NCI-H1048 (cell line): ENCODE results near the gene FAM151B.
"Not testable (repeated sequence)": the region's sequence is repeated elsewhere in the genome, so short reads cannot be mapped to it uniquely, and the experiment has no call there.

Experiments used
- DNase-seq: peaks from one replicate; lab custom pipeline; 2025; lab: John Stamatoyannopoulos, UW

Gene FAM151B, protein sequence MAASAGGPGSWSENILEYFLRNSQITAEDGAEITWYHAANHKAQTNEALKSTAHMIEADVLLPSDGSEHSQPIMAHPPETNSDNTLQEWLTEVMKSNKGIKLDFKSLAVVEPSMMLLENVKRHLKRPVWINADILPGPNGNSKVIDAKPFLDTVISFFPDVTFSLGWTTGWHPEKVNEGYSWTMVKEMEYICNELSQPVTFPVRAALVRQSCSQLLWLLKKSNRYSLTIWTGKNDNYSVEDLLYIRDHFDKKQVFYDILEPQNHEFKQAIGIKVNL

DNA sequence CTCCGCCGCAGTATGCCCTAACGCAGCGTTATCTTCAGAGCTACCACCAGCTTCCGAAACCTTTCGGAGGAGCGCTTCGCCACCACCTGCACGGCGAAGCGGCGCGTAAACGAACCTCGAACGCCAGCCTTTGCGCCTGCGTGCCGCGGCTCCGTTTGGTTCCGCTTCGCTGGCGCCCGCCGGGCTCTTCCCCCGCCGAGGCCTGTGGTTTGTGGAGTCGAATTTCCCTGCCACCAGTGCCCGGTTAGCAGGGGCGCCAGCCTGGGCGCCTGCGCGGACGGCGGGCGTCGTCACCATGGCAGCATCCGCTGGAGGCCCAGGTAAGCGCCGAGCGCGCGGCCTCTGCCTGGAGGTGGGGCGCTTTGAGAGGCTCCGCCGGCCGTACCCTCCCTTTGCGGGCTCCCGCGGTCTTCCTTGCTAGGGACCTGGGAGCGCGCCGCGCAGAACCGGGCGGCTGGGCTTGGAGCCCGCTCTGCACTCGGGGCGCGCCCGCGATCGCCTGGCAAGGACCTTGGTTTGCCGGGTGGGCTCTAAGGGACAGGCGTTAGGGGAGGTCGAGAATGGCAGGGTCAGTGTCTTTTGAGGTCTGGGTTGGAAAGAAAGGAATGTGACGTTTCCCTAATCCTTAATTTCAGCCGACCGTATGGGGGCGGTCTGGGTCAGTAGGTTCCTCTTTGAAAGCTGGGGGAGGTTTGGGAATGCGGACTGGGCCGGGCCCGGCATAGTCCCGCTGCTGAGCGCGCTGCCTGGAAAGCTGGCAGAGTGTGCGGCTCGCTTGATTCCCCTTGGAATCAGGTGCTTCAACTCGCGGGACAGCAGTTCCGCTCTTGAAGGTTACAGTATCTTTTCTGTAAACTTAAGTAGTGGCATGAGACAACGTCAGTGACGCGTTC is at the start of gene FAM151B:
TSS of gene FAM151B (plus strand) at position 272 of the 893 bp plus-strand sequence. CDS start at position 296, 24 bp downstream.
- DNase-seq = peak; percentile 89

DNA sequence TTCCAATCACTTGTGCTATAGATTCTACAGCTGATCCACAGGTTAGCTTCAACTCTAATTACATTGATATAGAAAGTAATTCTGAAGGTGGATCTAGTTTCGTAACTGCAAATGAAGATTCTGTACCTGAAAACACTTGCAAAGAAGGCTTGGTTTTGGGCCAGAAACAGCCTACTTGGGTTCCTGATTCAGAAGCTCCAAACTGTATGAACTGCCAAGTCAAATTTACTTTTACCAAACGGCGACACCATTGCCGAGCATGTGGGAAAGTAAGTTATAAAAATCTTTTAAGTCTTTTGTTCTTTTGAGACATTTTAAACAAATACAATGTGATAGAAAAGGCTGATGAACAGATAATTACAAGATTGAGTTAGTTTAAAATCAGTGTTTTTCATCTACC is 49.2 kb upstream of the FAM151B start:
- DNase-seq = no peak

DNA sequence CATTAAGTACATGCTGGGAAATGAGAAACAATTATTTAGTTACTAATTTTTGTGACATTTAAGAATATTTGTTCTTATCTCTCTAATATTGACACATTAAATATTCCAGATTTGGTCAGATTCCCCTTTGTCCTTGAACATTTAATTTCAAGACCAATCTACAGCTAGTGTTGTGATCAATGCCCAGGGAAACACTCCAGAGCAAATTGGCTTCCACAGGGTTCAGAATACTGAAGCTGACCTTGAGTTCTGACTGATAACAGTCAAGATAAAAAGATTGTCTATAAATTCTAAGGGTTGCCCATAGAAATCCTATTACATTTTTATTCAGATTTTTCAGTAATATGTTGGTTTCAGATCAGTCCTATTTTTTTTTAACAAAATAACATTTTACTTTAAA is 48.7 kb upstream of the FAM151B start:
- DNase-seq = no peak

DNA sequence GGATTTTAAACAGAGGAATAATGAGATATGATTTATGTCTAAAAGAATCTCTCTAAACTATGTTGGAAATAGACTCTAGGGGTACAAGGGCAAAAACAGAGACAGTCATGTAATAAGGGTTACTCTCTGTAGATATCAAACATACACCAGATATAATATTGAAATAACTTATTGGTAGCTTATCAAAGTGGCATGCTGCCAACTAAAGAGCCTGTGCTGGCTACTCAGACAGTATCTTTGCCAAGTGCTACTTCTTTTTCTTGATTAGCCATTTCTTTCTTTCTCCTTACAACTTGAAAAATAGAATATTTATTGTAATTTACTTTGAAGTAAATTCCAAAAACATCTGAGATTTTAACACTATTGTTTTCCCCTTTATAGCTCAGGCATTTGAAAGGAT is 45.2 kb upstream of the FAM151B start:
- DNase-seq = no peak

DNA sequence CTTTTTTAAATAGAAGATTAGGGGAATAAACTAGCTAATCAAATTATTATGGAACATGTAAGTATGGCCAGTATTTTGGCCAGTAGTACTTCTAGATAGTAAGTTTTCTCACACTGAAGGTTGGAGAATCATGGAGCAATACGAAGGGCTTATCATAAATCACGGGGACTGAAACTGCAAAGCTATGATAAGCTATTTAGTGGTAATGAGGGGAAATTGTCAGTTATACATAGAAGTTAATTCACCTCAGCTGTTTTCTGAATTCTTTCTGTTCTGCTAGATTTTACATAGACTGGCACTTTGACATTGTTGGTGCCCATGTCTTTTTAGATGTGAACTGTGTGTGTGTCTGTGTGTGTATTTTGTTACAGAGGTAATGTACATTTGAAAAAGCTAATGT is 34.5 kb upstream of the FAM151B start:
- DNase-seq = no peak

DNA sequence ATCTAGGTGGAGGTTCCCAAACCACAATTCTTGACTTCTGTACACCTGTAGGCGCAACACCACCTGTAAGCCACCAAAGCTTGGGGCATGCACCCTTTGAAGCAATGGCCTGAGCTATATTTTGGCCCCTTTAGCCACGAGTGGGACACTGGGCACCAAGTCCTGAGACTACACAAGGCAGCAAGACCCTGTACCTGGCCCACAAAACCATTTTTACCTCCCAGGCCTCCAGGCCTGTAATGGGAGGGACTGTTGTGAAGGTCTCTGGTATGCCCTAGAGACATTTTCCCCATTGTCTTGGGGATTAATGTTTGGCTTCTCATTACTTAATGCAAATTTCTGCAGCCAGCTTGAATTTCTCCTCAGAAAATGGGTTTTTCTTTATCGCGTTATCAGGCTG is 24.6 kb upstream of the FAM151B start:
- DNase-seq = no peak

DNA sequence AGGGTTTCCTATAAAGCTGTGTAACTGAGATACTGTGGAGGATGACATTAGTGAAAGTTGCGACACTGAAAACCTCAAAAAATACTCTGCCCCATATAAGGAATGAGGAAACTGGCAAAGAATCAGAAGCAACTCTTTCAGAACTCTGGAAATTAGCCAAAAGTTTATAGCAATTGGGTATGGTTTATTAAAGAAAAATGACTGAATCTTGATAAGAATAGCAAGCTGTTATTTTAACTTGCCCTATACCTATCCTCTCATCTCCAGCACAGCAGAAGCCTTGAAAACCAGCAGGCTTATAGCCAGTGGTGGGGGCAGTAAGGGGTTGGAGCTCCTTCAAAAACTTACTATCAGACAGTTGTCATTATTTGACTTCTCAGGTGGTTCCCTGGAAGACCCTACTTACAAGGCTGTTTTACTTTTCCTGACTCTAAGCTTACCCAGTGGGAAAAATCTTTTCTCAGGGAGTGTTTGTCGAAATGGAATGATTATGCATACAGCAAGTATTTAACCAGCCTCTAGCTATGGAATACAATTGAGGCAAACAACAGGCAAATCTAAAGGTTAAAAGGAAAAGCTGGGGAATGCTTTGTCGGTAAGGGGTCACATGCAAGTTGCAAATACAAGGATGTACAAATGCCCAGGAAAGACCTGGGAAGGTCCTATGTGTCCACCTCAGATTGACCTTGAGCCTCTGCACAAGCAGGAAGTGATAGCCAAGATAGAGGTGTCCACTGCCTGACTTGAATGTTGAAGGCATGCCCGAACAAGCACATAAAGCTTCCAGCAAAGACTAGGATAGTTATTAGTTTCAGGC is 21.0 kb upstream of the FAM151B start:
- DNase-seq = no peak

DNA sequence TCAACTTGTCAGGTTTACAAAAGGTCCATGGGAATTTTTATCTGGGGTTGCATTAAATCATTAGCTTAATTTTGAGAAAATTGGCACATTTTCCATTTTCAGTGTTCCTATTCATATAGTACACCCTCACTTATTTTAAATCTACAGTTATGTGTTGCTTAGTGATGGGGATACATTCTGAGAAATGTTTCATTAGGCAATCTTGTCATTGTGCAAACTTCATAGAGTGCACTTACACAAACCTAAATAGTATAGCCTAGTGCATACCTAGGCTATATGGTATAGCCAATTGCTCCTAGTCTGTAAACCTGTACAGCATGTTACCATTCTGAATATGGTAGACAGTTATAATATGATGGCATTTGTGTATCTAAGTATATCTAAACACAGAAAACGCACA is 19.8 kb upstream of the FAM151B start:
- no peak for DNase-seq

DNA sequence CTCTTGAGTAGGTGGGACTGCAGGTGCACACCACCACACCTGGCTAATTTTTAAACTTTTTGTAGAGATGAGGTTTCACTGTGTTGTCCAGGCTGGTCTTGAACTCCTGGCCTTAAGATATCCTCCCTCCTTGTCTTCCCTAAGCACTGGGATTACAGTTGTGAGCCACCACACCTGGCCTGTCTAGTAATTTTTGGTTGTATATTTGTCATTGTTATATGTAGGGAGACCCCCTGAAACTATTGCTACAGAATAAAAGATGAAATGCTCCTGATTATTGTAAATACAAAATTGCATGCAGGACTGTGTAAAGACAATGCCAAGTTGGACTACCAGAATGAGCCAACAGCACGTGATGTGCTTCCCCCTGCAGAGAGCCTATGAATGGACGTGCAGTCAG is 17.3 kb upstream of the FAM151B start:
- DNase-seq = not testable (repeated sequence)

DNA sequence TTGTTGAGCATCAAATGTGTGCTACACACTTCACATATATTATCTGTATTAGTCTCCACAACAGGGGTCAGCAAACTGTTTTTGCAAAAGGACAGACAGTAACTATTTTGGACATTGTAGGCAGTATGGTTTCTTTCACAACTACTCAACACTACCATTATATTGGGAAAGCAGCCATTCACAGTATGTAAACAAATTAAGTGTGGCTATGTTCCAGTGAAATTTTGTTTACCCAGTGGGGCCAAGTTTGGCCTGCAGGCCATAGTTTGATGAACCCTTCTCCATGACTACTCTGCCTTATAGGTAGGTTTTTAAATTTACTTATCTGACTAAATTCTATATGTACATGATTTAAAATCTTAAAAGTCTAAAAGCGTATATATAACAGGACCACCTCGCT is 13.0 kb upstream of the FAM151B start:
- no peak for DNase-seq

DNA sequence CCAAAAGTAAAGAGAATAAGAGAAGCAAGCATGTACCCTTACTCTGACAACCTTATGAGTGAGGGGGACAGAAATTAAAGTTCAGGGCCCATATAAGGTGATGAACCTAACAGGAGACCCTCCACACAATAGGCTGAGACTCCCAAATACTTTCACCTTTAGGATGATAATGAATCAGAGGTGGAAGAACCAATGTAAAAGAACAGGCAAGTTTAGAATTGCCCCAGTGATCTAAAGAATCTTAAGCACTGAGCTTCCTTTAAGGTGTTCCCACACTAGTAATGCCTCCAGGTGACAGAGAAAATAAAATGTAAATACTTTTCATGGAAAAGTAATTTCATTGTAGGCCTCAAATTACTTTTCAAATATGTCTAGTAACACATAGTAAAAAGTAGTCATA is 8.2 kb upstream of the FAM151B start:
- DNase-seq = no peak

DNA sequence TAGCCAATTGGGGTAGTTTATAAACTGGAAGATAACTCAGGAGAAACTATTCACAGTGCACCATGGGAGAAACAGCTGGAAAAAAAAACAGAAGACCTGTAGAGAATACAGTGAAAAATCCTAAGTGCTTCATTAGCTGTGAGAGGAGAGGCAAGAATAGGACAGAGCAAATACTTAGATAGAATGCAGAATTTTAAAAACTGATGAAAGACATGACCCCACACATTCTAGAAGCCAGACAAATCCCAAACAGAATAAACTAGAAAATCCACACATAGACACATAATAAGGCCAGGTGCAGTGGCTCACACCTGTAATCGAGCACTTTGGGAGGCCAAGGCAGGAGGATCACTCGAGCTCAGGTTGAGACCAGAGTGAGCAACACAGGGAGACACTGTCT is 7.5 kb upstream of the FAM151B start:
- DNase-seq = no peak

DNA sequence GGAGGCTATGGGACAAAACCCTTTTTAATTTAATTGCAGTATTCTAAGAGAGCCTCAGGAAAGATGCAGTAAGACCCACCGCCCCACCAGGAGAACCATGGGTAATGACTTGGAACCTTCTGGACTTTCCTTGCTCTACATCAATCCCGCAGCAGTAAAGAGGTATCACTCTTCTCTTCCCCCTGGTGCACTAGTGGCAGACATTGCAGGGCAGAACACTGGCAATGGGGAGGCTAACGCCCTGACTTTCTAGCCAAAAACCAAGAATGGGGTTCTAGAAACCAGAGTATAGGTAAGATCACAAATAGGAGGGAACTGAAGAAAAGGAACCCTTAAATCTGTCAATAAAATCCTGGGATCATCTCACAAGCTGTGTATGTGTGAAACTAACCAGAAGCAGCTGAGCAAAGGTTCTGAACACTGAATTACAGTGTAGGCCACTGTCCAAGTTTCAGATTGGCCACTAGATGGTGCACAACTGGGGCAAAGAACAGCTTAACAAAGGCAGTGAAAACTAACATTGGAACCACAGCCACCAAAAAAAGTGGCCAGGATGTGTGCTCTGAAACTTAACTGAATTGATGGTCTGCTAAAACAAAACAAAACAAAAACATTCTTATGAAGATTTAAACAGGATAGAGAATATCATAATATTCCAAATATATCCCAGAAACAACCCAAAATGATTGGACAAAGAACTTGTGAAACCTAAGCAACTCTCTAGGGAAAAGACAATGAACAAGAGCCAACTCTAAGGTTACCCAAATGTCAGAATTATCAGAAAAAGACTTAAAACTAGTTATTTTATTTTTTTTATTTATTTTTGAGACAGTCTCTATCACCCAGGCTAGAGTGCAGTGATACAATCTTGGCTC is 6.6 kb upstream of the FAM151B start:
- DNase-seq = no peak

DNA sequence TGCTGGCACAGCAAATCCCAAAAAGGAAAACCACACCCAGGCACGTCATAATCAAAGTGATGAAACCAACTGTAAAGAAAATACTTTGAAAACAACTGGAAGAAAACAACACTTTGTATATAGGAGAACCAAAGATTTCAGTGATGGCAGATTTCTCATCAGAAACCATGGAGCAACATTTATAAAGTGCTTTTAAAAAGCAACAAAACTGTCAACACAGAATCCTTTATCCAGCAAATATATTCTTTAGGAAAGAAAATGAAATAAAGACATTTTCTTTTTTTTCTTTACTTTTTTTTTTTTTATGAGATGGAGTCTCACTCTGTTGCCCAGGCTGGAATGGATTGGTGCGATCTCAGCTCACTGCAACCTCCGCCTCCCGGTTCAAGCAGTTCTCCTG is 5.3 kb upstream of the FAM151B start:
- no peak for DNase-seq

DNA sequence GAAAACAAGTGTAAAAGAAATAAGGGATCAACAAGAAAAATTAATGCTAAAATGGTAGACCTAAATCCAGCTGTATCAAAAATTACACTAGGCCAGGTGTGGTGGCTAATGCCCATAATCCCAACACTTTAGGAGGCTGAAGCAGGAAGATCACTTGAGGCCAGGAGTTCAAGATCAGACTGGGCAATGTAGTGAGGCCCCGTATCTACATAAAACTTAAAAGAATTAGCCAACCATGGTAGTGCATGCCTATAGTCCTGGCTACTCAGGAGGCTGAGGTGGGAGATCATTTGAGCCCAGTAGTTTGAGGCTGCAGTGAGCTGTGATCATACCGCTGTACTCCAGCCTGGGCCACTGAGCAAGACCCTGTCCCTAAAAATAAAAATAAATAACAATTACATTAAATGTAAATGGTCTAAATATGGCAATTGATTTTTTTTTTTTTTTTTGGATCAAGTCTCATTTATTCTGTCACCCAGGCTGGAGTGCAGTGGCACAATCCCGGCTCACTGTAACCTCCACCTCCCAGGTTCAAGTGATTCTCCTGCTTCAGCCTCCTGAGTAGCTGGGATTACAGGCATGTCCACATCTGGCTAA is 4.2 kb upstream of the FAM151B start:
- no peak for DNase-seq

DNA sequence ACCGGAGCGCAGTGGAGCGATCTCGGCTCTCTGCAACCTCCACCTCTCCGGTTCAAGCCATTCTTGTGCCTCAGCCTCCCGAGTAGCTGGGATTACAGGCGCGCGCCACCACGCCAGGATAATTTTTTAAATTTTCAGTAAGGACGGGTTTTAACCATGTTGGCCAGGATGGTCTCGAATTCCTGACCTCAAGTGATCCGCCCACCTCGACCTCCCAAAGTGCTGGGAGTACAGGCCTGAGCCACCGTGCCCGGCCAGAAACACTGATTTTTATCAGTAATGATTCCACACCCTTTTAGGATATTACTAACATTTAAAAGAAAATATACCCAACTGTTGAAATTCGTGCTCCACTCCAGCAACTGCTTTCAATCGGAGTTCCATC is 464 bp upstream of the FAM151B start:
- no peak for DNase-seq

DNA sequence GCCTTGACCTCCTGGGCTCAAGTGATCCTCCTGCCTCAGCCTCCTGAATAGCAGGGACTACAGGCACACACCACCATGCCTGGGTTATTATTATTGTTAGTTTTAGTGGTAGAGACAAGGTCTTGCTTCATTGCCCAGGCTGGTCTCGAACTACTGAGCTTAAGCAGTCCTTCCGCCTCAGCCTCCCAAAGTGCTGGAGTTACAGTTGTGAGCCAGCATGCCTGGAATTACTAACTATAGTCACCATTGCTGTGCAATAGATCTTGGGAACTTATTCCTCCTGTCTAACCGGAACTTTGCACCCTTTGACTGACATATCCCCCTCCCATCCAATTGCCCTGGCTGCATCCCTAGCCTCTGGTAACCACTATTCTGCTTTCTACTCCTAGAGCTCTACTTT is 3.4 kb downstream of the FAM151B start:
- no peak for DNase-seq

DNA sequence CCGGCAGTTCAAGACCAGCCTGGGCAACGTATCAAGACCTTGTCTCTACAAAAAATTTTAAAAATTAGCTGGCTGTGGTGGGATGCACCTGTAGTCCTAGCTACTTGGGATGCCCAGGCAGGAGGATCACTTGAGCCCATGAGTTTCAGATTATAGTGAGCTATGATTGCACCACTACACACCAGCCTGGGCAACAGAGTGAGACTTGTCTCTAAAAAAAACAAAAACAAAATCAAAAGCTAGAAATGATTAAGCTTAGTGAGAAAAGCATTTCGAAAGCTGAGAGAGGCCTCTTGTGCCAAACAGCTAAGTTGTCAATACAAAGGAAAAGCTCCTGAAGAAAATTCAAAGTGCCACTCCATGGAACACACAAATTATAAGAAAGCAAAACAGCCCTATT is 4.8 kb downstream of the FAM151B start:
- no peak for DNase-seq

DNA sequence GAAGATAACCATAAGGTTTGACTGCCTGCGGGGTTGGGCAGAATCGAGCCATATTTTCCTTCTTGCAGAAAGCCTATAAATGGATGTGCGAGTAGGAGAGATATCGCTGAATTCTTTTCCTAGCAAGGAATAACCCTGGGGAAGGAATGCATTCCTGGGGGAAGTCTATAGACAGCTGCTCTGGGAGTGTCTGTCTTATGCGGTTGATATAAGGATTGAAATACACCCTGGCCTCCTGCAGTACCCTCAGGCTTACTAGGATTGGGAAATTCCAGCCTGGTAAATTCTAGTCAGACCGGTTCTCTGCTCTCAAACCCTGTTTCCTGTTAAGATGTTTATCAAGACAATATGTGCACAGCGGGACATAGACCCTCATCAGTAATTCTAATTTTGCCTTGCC is 5.5 kb downstream of the FAM151B start:
- DNase-seq = not testable (repeated sequence)

DNA sequence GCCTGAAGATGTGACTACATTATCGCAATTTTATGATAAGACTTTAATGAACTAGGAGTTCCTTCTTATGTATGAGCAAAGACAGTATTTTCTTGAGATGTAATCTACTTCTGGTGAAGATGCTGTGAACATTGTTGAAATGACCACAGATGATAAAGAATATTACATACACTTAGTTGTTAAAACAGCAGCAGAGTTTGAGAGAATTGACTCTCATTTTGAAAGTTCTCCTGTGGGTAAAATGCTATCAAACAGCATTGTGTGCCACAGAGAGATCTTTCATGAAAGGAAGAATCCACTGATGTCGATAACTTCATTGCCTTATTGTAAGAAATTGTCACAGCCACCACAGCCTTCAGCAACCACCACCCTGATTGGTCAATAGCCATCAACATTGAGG is 8.0 kb downstream of the FAM151B start:
- no peak for DNase-seq

DNA sequence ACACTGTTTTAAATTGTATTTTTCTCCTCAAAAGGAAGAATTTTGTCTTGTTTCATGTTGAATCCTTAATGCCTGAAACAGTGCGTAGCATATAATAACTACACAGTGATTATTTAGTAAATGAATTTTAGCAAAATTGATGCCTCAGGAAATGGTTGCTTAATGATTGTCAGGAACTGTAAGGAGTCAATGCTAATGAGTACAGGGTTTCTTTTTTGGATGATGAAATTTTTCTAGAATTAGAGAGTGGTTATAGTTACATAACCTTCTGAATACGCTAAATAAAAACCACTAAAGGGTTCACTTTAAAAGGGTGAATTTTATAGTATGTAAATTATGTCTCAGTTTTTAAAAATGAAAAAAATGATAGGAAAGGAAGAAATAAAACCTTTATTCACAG is 14.9 kb downstream of the FAM151B start:
- DNase-seq = no peak
